Progenitor cell of endocrine pancreas (in vitro differentiated cells): ENCODE data around the gene AJM1. TPM values are rescaled to one million over a fixed set of nuclear protein-coding genes. Genes with fewer than 3 reads are reported as not detected.
"Not testable (repeated sequence)": the region's sequence is repeated elsewhere in the genome, so short reads cannot be mapped to it uniquely, and the experiment has no call there.

ENCODE experiments used
- DNase-seq: peaks from one replicate; pipeline ENCODE4 v3.0.0; 2021; ENCODE audit warnings: low spot score; ENCODE audit not compliant: unreplicated experiment
- H3K27ac Mint-ChIP-seq: 2 replicates; pipeline ENCODE4 v1.8.0; 2021; ENCODE audit warnings: mild to moderate bottlenecking, moderate library complexity, mixed read lengths
- H3K27me3 Mint-ChIP-seq: 2 replicates; pipeline ENCODE4 v1.8.0; 2021; ENCODE audit warnings: mixed read lengths
- H3K36me3 Mint-ChIP-seq: 2 replicates; pipeline ENCODE4 v1.8.0; 2022; ENCODE audit warnings: mixed read lengths; ENCODE audit not compliant: insufficient read depth
- H3K4me1 Mint-ChIP-seq: 2 replicates; pipeline ENCODE4 v1.8.0; 2021; ENCODE audit warnings: low read depth, mixed read lengths
- H3K4me3 Mint-ChIP-seq: 2 replicates; pipeline ENCODE4 v1.8.0; 2021; ENCODE audit warnings: low read depth, mild to moderate bottlenecking, moderate library complexity, mixed read lengths
- H3K9me3 Mint-ChIP-seq: 2 replicates; pipeline ENCODE4 v1.8.0; 2021; ENCODE audit warnings: low read depth, mixed read lengths
- total RNA-seq: library from RNA; stranded (reverse); gene quantifications from 2 replicates; pipeline ENCODE4 v1.2.1, GENCODE V29; 2021
- TF ChIP-seq, protein P1 (sequence below): fragments of 200-600 bp; sonication (generic); IDR thresholded peaks from one replicate; pipeline ENCODE4 v1.5.0; 2021; ENCODE audit warnings: antibody characterized with exemption, mild to moderate bottlenecking; ENCODE audit not compliant: unreplicated experiment

Gene AJM1
- total RNA-seq, 1 donor from 2014 or later = 5.8 TPM

DNA sequence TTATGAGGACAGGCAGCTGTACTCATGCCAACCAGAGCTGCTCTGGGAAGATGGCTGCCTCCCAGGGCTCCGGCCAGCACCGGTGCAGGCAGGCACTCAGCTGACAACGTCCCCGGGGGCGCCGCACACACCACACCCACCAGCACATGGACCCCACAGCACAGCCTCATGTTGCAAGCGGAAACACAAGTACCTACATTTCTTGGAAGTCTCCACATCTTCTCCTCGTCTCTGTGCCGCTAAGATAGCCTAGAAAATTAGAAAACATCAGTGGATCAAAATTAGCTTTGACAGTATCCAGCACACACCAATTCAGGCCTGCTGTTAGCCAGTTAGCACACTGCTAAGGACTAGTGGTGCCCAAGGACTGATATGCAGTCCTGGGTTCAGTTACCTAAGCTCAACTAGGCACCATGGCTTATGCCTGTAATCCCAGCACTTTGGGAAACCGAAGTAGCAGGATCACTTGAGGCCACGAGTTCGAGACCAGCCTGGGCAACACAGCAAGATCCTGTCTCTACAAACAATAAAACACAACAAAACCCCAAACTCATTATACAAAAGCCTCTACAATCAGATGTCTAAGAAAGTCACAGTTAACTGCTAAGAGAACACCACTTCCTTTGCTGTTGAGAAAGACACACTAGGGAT is 21.5 kb downstream of the AJM1 start:
- Mint-ChIP-seq H3K4me3 (no peak overlapping the region), H3K36me3 (peaks cover 11% of the 10 kb centered on the region), H3K4me1 (peaks cover 3% of the 10 kb centered on the region)

DNA sequence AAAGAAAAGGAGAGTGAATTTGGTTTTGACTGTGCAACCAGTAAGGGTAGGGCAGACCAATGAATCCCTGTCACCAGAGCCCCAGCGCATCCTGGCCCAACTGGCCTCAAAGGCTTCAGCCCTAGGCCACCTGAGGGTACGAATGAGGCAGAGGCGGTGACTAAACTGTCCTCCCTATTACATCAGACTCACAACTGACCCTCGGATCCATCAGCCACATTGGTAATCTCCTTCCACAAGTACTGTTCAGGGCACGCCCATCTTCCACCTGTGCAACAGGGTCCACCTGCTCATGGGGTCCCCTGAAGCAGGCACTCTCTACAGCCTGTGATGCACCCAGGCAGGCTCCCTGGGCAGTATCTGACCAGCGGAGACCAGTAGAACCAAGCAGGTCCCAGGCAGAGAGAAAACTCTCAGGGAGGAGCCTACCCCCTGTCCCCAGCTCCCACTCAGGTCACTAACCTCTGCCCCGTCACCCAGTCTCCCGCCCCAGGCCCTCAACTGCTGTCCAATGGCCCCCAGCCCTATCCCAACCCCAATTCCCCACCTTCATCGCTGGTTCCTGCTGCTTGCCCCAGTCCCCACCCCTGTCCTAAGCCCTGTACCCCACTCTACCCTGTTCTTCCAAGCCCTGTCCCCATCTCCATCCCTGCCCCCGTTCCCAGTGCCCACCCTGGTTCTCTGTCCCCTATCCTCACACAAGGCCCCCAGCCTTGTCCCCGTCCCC is 22.9 kb downstream of the AJM1 start:
- Mint-ChIP-seq H3K36me3 (peaks cover 15% of the 10 kb centered on the region), H3K27ac (peak overlapping the region; percentile 93), H3K9me3 (peaks cover 12% of the 10 kb centered on the region), H3K27me3 (no peaks in the 10 kb centered on the region), H3K4me1 (peaks cover 3% of the 10 kb centered on the region), H3K4me3 (peak overlapping the region; percentile 82)
- no peak for DNase-seq
- TF ChIP-seq, protein P1, sequence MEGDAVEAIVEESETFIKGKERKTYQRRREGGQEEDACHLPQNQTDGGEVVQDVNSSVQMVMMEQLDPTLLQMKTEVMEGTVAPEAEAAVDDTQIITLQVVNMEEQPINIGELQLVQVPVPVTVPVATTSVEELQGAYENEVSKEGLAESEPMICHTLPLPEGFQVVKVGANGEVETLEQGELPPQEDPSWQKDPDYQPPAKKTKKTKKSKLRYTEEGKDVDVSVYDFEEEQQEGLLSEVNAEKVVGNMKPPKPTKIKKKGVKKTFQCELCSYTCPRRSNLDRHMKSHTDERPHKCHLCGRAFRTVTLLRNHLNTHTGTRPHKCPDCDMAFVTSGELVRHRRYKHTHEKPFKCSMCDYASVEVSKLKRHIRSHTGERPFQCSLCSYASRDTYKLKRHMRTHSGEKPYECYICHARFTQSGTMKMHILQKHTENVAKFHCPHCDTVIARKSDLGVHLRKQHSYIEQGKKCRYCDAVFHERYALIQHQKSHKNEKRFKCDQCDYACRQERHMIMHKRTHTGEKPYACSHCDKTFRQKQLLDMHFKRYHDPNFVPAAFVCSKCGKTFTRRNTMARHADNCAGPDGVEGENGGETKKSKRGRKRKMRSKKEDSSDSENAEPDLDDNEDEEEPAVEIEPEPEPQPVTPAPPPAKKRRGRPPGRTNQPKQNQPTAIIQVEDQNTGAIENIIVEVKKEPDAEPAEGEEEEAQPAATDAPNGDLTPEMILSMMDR = no peak

More for the DNA sequence above, 21.5 kb downstream of the AJM1 start:
- TF ChIP-seq, protein P1 = no peak
- no peaks in the 10 kb centered on the region for H3K27me3 Mint-ChIP-seq
- no peak overlapping the region for H3K27ac Mint-ChIP-seq
- DNase-seq = no peak
- peaks cover 7% of the 10 kb centered on the region for H3K9me3 Mint-ChIP-seq

DNA sequence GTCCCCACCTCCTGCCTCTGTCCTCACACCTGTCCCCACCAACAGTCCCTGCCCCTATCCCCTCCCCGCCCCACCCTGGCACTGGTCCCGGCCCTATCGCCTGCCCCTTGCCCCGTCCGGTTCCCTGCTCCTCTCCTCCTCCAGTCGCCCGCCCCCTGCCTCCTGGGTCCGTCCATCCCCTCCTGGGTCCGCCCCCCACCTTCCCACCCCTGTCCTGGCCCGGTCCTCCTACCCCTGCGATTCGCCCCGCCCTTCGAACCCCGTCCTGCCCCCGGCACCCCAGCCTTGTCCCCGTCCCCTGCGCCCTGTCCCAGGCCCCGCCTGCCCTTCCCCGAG is 23.5 kb downstream of the AJM1 start:
- Mint-ChIP-seq H3K9me3 (peaks cover 12% of the 10 kb centered on the region), H3K27ac (no peak overlapping the region), H3K4me1 (peaks cover 3% of the 10 kb centered on the region), H3K4me3 (peak overlapping the region; percentile 82), H3K27me3 (no peaks in the 10 kb centered on the region), H3K36me3 (peaks cover 15% of the 10 kb centered on the region)
- DNase-seq = no peak
- TF ChIP-seq, protein P1 = no peak

DNA sequence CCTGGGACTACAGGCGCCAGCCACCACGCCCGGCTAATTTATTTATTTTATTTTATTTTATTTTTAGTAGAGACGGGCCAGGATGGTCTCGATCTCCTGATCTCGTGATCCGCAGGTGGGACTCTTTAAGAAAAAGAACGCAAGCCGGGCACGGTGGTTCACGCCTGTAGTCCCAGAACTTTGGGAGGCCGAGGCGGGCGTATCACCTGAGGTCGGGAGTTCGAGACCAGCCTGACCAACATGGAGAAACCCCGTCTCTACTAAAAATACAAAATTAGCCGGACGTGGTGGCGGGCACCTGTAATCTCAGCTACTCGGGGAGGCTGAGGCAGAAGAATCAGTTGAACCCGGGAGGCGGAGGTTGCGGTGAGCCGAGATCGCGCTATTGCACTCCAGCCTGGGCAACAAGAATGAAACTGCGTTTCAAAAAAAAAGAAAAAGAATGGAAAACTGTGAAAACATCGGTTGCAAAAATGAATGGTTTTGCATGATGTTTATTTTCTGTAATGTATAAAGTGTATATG is 24.7 kb downstream of the AJM1 start:
- DNase-seq, H3K27me3 Mint-ChIP-seq, H3K4me1 Mint-ChIP-seq, H3K27ac Mint-ChIP-seq: not testable (repeated sequence)
- Mint-ChIP-seq H3K9me3 (peaks cover 12% of the 10 kb centered on the region), H3K36me3 (peaks cover 15% of the 10 kb centered on the region), H3K4me3 (peak overlapping the region; percentile 71)

DNA sequence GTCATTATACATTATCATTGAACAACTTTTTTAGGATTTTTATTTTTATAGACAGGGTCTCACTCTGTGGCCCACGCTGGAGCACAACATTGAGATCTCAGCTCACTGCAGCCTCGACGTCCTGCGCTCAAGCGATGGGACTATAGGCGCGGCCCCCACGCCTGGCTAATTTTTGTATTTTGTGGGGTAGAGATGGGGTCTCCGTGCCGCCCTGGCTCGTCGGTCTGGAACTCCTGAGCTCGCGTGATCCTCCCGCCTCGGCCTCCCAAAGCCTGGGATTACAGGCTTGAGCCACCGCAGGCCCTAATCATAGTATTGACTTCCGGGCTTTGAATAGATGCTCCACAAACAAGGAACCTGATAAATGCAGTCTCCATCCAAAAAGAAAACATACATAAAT is 25.2 kb downstream of the AJM1 start:
- H3K9me3 Mint-ChIP-seq = peaks cover 12% of the 10 kb centered on the region

More for the DNA sequence above, 25.2 kb downstream of the AJM1 start:
- Mint-ChIP-seq H3K27ac (no peak overlapping the region), H3K4me1 (peaks cover 3% of the 10 kb centered on the region), H3K27me3 (no peaks in the 10 kb centered on the region), H3K36me3 (peaks cover 15% of the 10 kb centered on the region), H3K4me3 (peak overlapping the region; percentile 51)
- DNase-seq = no peak
- TF ChIP-seq, protein P1 = no peak
